Skeletal muscle satellite cell (primary cell): Measurements from ENCODE around the gene DNMT3A.
A peak's percentile ranks its signal among the peaks of the same experiment; 100 is the strongest.

Experiments
- H3K27me3 ChIP-seq: 2 replicates; pipeline ENCODE4 v1.7.0; 2013; ENCODE audit warnings: low read length; ENCODE audit not compliant: control insufficient read depth, insufficient read depth
- H3K36me3 ChIP-seq: 2 replicates; pipeline ENCODE4 v1.7.0; 2013; ENCODE audit warnings: mild to moderate bottlenecking, control low read depth, low read length; ENCODE audit not compliant: insufficient read depth
- H3K4me1 ChIP-seq: 2 replicates; pipeline ENCODE4 v1.7.0; 2013; ENCODE audit warnings: low read length; ENCODE audit not compliant: control insufficient read depth, insufficient read depth
- H3K4me2 ChIP-seq: 2 replicates; pipeline ENCODE4 v1.7.0; 2013; ENCODE audit warnings: mild to moderate bottlenecking, low read length
- H3K4me3 ChIP-seq: 2 replicates; pipeline ENCODE4 v1.7.0; 2013; ENCODE audit warnings: low read length
- H3K9ac ChIP-seq: 2 replicates; pipeline ENCODE4 v1.7.0; 2013; ENCODE audit warnings: mild to moderate bottlenecking, low read depth, low read length, moderate library complexity
- H3K9me3 ChIP-seq: replicated peaks from 2 replicates; pipeline ENCODE4 v1.7.0; 2013; ENCODE audit warnings: mild to moderate bottlenecking, control low read depth, low read length

Gene DNMT3A

DNA sequence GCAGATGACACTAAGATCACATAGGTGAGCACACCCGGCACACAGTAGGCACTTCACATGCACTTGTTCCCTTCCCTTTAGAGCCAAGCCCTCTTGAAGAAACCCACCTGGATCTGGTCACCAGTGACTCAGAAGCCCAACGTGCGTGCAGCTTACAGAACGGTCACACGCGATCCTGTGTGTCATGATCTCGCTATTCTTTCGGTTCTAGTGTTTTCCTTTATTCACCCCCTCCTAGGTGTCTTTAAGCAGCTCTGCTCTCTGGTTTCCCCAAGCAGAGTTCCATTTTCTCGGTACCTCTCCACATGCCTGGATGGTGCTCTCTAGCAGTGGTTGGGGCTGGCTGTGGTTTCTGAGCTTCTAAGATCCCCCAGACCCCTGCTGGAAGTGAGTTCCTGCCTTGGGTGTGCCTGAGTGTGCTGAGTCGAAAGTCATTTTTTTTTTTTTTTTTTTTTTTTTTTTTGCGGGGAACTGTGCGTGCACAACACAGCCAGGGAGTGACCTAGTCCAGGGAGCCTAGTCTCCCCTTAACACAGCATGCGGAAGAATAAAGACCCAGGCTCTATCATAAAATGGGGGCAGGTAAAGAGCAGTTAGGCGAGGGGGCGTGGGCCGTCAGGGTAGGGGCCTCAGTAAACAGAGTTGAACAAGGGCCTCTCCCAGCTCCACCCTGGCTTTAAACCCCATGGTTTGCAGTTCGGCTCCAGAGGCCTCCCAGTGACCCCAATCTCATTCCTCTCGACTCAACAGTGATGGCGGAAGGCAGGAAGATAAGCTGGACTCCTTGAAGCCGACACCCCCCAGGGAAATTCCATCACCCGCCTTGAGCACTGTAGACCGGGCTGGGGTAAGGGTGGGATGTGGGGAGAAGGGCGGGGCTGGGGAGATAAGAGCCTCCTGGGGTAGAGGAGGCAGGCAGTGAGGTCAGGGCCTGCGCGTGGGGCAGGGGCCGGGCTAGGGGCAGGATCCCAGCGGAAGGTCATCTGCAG, 29.8 kb upstream of the DNMT3A start:
- Histone ChIP-seq H3K4me2 (no peak overlapping the region), H3K27me3 (peaks cover 3% of the 10 kb centered on the region), H3K4me3 (no peak overlapping the region), H3K9me3 (no peaks in the 10 kb centered on the region), H3K4me1 (no peaks in the 10 kb centered on the region), H3K36me3 (no peaks in the 10 kb centered on the region), H3K9ac (no peak overlapping the region)

GRCh38 chr2:25369876-25370275, 28.2 kb upstream of the DNMT3A start:
- H3K36me3 ChIP-seq, result no peaks in the 10 kb centered on the region

GRCh38 chr2:25369439-25369838, 27.7 kb upstream of the DNMT3A start:
- Histone ChIP-seq H3K4me1 (no peaks in the 10 kb centered on the region), H3K4me2 (no peak overlapping the region), H3K9me3 (no peaks in the 10 kb centered on the region), H3K36me3 (no peaks in the 10 kb centered on the region), H3K9ac (no peak overlapping the region), H3K27me3 (no peaks in the 10 kb centered on the region), H3K4me3 (no peak overlapping the region)

More at GRCh38 chr2:25369876-25370275, 28.2 kb upstream of the DNMT3A start:
- Histone ChIP-seq H3K4me3 (no peak overlapping the region), H3K4me1 (no peaks in the 10 kb centered on the region), H3K9me3 (no peaks in the 10 kb centered on the region), H3K4me2 (no peak overlapping the region), H3K9ac (no peak overlapping the region), H3K27me3 (peaks cover under 1% of the 10 kb centered on the region)

DNA sequence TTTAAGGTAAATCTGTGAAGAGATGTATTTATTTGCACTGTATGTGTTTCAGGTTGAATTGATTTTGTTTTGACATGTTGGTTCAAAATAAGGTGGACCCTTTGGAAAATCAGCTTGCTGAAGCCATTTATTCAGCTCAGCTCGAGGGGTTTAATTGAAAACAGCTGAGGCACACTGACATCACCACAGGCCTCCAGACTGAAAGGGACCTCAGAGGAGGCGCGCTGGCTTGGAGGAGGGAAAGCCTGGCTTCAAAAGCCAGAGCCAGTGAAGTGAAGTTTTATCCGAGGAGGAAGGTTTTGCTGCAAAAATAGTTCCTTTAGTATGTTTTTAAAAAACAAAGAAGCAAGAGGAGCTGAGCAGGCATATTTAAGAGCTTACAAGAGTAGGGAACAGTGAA, 26.9 kb upstream of the DNMT3A start:
- H3K9me3 ChIP-seq, result no peaks in the 10 kb centered on the region
- H3K4me3 ChIP-seq, result no peak overlapping the region
- H3K9ac ChIP-seq, result no peak overlapping the region
- H3K27me3 ChIP-seq, result no peaks in the 10 kb centered on the region
- no peaks in the 10 kb centered on the region for H3K4me1 ChIP-seq
- no peak overlapping the region for H3K4me2 ChIP-seq
- no peaks in the 10 kb centered on the region for H3K36me3 ChIP-seq

DNA sequence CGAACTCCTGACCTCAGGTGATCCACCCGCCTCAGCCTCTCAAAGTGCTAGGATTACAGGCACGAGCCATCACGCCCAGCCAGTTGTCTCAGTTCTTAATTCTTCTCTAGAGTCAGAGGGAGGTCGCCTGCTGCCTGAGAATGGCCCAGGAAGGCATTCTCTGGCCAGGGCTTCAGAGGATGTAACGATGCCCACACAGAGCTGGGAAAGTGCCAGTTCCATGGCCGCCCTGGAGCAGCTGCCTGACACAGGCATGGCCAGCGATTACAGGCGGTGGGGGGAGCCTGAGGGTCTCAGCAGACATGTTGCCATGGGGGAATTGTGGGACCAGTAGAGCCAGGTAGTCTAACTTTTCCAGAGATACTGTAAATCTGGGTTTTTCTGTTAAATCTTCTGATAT, 25.6 kb upstream of the DNMT3A start:
- Histone ChIP-seq H3K27me3 (no peaks in the 10 kb centered on the region), H3K4me3 (no peak overlapping the region), H3K4me1 (peaks cover 1% of the 10 kb centered on the region), H3K36me3 (no peaks in the 10 kb centered on the region), H3K9ac (no peak overlapping the region), H3K4me2 (no peak overlapping the region), H3K9me3 (no peaks in the 10 kb centered on the region)

- Histone ChIP-seq H3K9ac (no peak overlapping the region), H3K4me1 (peaks cover 6% of the 10 kb centered on the region), H3K27me3 (no peaks in the 10 kb centered on the region), H3K4me2 (no peak overlapping the region), H3K9me3 (no peaks in the 10 kb centered on the region), H3K36me3 (no peaks in the 10 kb centered on the region), H3K4me3 (no peak overlapping the region)
Measured at GRCh38 chr2:25366629-25367028, 24.9 kb upstream of the DNMT3A start.

GRCh38 chr2:25365241-25365640, 23.5 kb upstream of the DNMT3A start:
- Histone ChIP-seq H3K4me2 (no peak overlapping the region), H3K36me3 (no peaks in the 10 kb centered on the region), H3K4me3 (no peak overlapping the region), H3K9me3 (no peaks in the 10 kb centered on the region), H3K4me1 (peaks cover 8% of the 10 kb centered on the region), H3K9ac (no peak overlapping the region), H3K27me3 (no peaks in the 10 kb centered on the region)

- H3K4me3 ChIP-seq, result no peak overlapping the region
- H3K4me1 ChIP-seq, result peaks cover 8% of the 10 kb centered on the region
- H3K36me3 ChIP-seq, result no peaks in the 10 kb centered on the region
- no peak overlapping the region for H3K9ac ChIP-seq
- H3K9me3 ChIP-seq, result no peaks in the 10 kb centered on the region
- H3K27me3 ChIP-seq, result no peaks in the 10 kb centered on the region
- H3K4me2 ChIP-seq, result no peak overlapping the region
Measured at GRCh38 chr2:25363733-25364132, 22.0 kb upstream of the DNMT3A start.

DNA sequence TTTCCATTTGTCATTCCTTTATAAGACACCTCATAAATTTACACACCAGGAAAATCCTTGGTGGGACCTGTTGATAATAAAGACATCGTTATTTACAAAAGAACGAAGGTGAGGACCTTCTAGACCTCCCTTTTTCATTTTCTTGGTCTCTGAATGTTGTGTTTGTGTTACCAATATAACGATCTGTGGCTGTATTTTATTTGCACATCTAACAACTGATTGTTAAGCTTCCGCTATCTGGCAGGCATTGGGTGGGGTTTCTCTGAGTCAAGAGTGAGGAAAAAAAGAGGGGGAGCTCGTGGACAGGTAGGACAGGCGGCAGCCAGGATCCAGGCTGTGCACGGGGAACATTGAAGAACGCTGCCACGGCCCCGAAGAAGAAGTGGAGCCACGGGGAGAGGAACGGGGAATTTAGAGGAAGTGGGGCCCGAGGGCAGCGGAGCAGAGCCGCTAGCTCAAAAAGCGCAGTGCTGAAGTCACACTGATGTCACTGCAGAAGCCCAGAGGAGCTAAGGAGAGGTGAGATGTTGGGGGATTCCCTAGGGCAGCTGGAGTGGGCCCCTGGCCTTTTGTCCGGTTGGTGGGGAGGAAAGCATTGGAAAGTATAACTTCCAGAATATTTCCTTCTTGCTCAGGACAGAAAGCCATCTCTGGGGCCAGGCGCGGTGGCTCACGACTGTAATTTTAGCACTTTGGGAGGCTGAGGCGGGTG, 20.9 kb upstream of the DNMT3A start:
- Histone ChIP-seq H3K9ac (peak overlapping the region; percentile 16), H3K4me1 (peaks cover 8% of the 10 kb centered on the region), H3K36me3 (no peaks in the 10 kb centered on the region), H3K9me3 (no peaks in the 10 kb centered on the region), H3K4me2 (peak overlapping the region; percentile 75), H3K27me3 (no peaks in the 10 kb centered on the region), H3K4me3 (peak overlapping the region; percentile 55)

GRCh38 chr2:25362049-25362433, 20.3 kb upstream of the DNMT3A start:
- H3K4me2 ChIP-seq, result peak overlapping the region; percentile 75
- H3K27me3 ChIP-seq, result no peaks in the 10 kb centered on the region
- peak overlapping the region; percentile 55 for H3K4me3 ChIP-seq
- peak overlapping the region; percentile 16 for H3K9ac ChIP-seq
- H3K9me3 ChIP-seq, result no peaks in the 10 kb centered on the region
- no peaks in the 10 kb centered on the region for H3K36me3 ChIP-seq
- peaks cover 8% of the 10 kb centered on the region for H3K4me1 ChIP-seq

GRCh38 chr2:25361261-25362048, 19.7 kb upstream of the DNMT3A start:
- Histone ChIP-seq H3K4me3 (peak overlapping the region; percentile 54), H3K9ac (no peak overlapping the region), H3K4me1 (peaks cover 8% of the 10 kb centered on the region), H3K9me3 (no peaks in the 10 kb centered on the region), H3K27me3 (no peaks in the 10 kb centered on the region), H3K4me2 (peak overlapping the region; percentile 75), H3K36me3 (no peaks in the 10 kb centered on the region)
